ENCODE measurements around the gene DDI1.

DDI1 gene

GRCh38 chr11:104036588-104036987 lies at the start of gene DDI1:
Gene DDI1, plus strand, starts transcription at chr11:104036640. Its CDS starts 183 bp downstream, at chr11:104036823.
- no peak for DNase-seq (ENCODE audit: low spot score)
- Mint-ChIP-seq H3K27ac (no peak within 1 kb of the TSS), H3K9me3 (no peaks in the 10 kb centered on the region), H3K36me3 (ENCODE audit: low read depth) (no peaks in the 10 kb centered on the region), H3K4me1 (ENCODE audit: low read depth) (no peaks in the 10 kb centered on the region), H3K27me3 (ENCODE audit: low read depth) (no peaks in the 10 kb centered on the region), H3K4me3 (no peak within 1 kb of the TSS)

- H3K27me3 Mint-ChIP-seq (ENCODE audit: low read depth): no peaks in the 10 kb centered on the region
- no peaks in the 10 kb centered on the region for H3K36me3 Mint-ChIP-seq (ENCODE audit: low read depth)
- H3K4me1 Mint-ChIP-seq (ENCODE audit: low read depth): no peaks in the 10 kb centered on the region
- no peak overlapping the region for H3K27ac Mint-ChIP-seq
- DNase-seq (ENCODE audit: low spot score): no peak
- H3K4me3 Mint-ChIP-seq: no peak overlapping the region
- no peaks in the 10 kb centered on the region for H3K9me3 Mint-ChIP-seq
These were observed 48.5 kb upstream of the DDI1 start for GRCh38 chr11:103987629-103988594.

- Mint-ChIP-seq H3K4me3 (no peak overlapping the region), H3K27me3 (ENCODE audit: low read depth) (no peaks in the 10 kb centered on the region), H3K36me3 (ENCODE audit: low read depth) (no peaks in the 10 kb centered on the region), H3K27ac (no peak overlapping the region), H3K4me1 (ENCODE audit: low read depth) (no peaks in the 10 kb centered on the region), H3K9me3 (no peaks in the 10 kb centered on the region)
- DNase-seq (ENCODE audit: low spot score): no peak
These were observed 47.9 kb upstream of the DDI1 start for GRCh38 chr11:103988595-103988969.

GRCh38 chr11:103993507-103993906 lies 42.9 kb upstream of the DDI1 start:
- no peaks in the 10 kb centered on the region for H3K9me3 Mint-ChIP-seq
- H3K4me3 Mint-ChIP-seq: no peak overlapping the region
- H3K4me1 Mint-ChIP-seq (ENCODE audit: low read depth): no peaks in the 10 kb centered on the region
- DNase-seq (ENCODE audit: low spot score): no peak
- H3K36me3 Mint-ChIP-seq (ENCODE audit: low read depth): no peaks in the 10 kb centered on the region
- no peaks in the 10 kb centered on the region for H3K27me3 Mint-ChIP-seq (ENCODE audit: low read depth)
- H3K27ac Mint-ChIP-seq: no peak overlapping the region

GRCh38 chr11:103994094-103994493 lies 42.3 kb upstream of the DDI1 start:
- no peak for DNase-seq (ENCODE audit: low spot score)
- H3K4me1 Mint-ChIP-seq (ENCODE audit: low read depth): no peaks in the 10 kb centered on the region
- no peaks in the 10 kb centered on the region for H3K36me3 Mint-ChIP-seq (ENCODE audit: low read depth)
- H3K9me3 Mint-ChIP-seq: no peaks in the 10 kb centered on the region
- no peak overlapping the region for H3K4me3 Mint-ChIP-seq
- H3K27ac Mint-ChIP-seq: no peak overlapping the region
- no peaks in the 10 kb centered on the region for H3K27me3 Mint-ChIP-seq (ENCODE audit: low read depth)

GRCh38 chr11:103994518-103994917 lies 41.9 kb upstream of the DDI1 start:
- Mint-ChIP-seq H3K4me3 (no peak overlapping the region), H3K27me3 (ENCODE audit: low read depth) (no peaks in the 10 kb centered on the region), H3K4me1 (ENCODE audit: low read depth) (no peaks in the 10 kb centered on the region), H3K9me3 (no peaks in the 10 kb centered on the region), H3K36me3 (ENCODE audit: low read depth) (no peaks in the 10 kb centered on the region), H3K27ac (no peak overlapping the region)
- DNase-seq (ENCODE audit: low spot score): no peak

GRCh38 chr11:103995896-103996295 lies 40.5 kb upstream of the DDI1 start:
- H3K4me1 Mint-ChIP-seq (ENCODE audit: low read depth): no peaks in the 10 kb centered on the region

GRCh38 chr11:103997082-103997481 lies 39.4 kb upstream of the DDI1 start:
- Mint-ChIP-seq H3K9me3 (no peaks in the 10 kb centered on the region), H3K27me3 (ENCODE audit: low read depth) (no peaks in the 10 kb centered on the region), H3K4me1 (ENCODE audit: low read depth) (no peaks in the 10 kb centered on the region)

More at GRCh38 chr11:103995896-103996295, 40.5 kb upstream of the DDI1 start:
- DNase-seq (ENCODE audit: low spot score): no peak
- Mint-ChIP-seq H3K27ac (no peak overlapping the region), H3K27me3 (ENCODE audit: low read depth) (no peaks in the 10 kb centered on the region), H3K9me3 (no peaks in the 10 kb centered on the region), H3K4me3 (no peak overlapping the region), H3K36me3 (ENCODE audit: low read depth) (no peaks in the 10 kb centered on the region)

GRCh38 chr11:103998826-103999508 lies 37.5 kb upstream of the DDI1 start:
- H3K36me3 Mint-ChIP-seq (ENCODE audit: low read depth): no peaks in the 10 kb centered on the region
- no peaks in the 10 kb centered on the region for H3K4me1 Mint-ChIP-seq (ENCODE audit: low read depth)
- no peaks in the 10 kb centered on the region for H3K27me3 Mint-ChIP-seq (ENCODE audit: low read depth)
- DNase-seq (ENCODE audit: low spot score): no peak
- no peaks in the 10 kb centered on the region for H3K9me3 Mint-ChIP-seq
- H3K27ac Mint-ChIP-seq: no peak overlapping the region
- H3K4me3 Mint-ChIP-seq: no peak overlapping the region

More at GRCh38 chr11:103997082-103997481, 39.4 kb upstream of the DDI1 start:
- H3K27ac Mint-ChIP-seq: no peak overlapping the region
- no peak overlapping the region for H3K4me3 Mint-ChIP-seq
- no peak for DNase-seq (ENCODE audit: low spot score)
- no peaks in the 10 kb centered on the region for H3K36me3 Mint-ChIP-seq (ENCODE audit: low read depth)

GRCh38 chr11:104000798-104001197 lies 35.6 kb upstream of the DDI1 start:
- no peaks in the 10 kb centered on the region for H3K4me1 Mint-ChIP-seq (ENCODE audit: low read depth)
- H3K36me3 Mint-ChIP-seq (ENCODE audit: low read depth): no peaks in the 10 kb centered on the region
- no peaks in the 10 kb centered on the region for H3K9me3 Mint-ChIP-seq
- H3K27me3 Mint-ChIP-seq (ENCODE audit: low read depth): no peaks in the 10 kb centered on the region
- no peak for DNase-seq (ENCODE audit: low spot score)
- H3K4me3 Mint-ChIP-seq: no peak overlapping the region
- H3K27ac Mint-ChIP-seq: no peak overlapping the region

- no peak for DNase-seq (ENCODE audit: low spot score)
- no peaks in the 10 kb centered on the region for H3K4me1 Mint-ChIP-seq (ENCODE audit: low read depth)
- H3K4me3 Mint-ChIP-seq: no peak overlapping the region
- H3K27me3 Mint-ChIP-seq (ENCODE audit: low read depth): no peaks in the 10 kb centered on the region
- H3K27ac Mint-ChIP-seq: no peak overlapping the region
- H3K9me3 Mint-ChIP-seq: no peaks in the 10 kb centered on the region
- no peaks in the 10 kb centered on the region for H3K36me3 Mint-ChIP-seq (ENCODE audit: low read depth)
These were observed 34.8 kb upstream of the DDI1 start for GRCh38 chr11:104001561-104002056.

GRCh38 chr11:104003491-104003890 lies 32.9 kb upstream of the DDI1 start:
- no peak overlapping the region for H3K4me3 Mint-ChIP-seq
- no peak overlapping the region for H3K27ac Mint-ChIP-seq
- no peaks in the 10 kb centered on the region for H3K4me1 Mint-ChIP-seq (ENCODE audit: low read depth)
- no peak for DNase-seq (ENCODE audit: low spot score)
- H3K27me3 Mint-ChIP-seq (ENCODE audit: low read depth): no peaks in the 10 kb centered on the region
- no peaks in the 10 kb centered on the region for H3K36me3 Mint-ChIP-seq (ENCODE audit: low read depth)
- H3K9me3 Mint-ChIP-seq: no peaks in the 10 kb centered on the region

GRCh38 chr11:104005234-104005855 lies 31.1 kb upstream of the DDI1 start:
- Mint-ChIP-seq H3K4me1 (ENCODE audit: low read depth) (no peaks in the 10 kb centered on the region), H3K27me3 (ENCODE audit: low read depth) (no peaks in the 10 kb centered on the region)
- no peak for DNase-seq (ENCODE audit: low spot score)

GRCh38 chr11:104009744-104010143 lies 26.7 kb upstream of the DDI1 start:
- Mint-ChIP-seq H3K36me3 (ENCODE audit: low read depth) (no peaks in the 10 kb centered on the region), H3K4me1 (ENCODE audit: low read depth) (no peaks in the 10 kb centered on the region), H3K9me3 (no peaks in the 10 kb centered on the region), H3K27ac (no peak overlapping the region), H3K27me3 (ENCODE audit: low read depth) (no peaks in the 10 kb centered on the region), H3K4me3 (no peak overlapping the region)
- no peak for DNase-seq (ENCODE audit: low spot score)

More at GRCh38 chr11:104005234-104005855, 31.1 kb upstream of the DDI1 start:
- no peaks in the 10 kb centered on the region for H3K36me3 Mint-ChIP-seq (ENCODE audit: low read depth)
- H3K27ac Mint-ChIP-seq: no peak overlapping the region
- H3K9me3 Mint-ChIP-seq: no peaks in the 10 kb centered on the region
- no peak overlapping the region for H3K4me3 Mint-ChIP-seq
